Thyroid gland (tissue), 4 donors: ENCODE data around the gene ZRANB3.

ENCODE experiments used
- POLR2A ChIP-seq, 2 donors: fragments of 450-650 bp; IDR thresholded peaks; one replicate each; pipeline ENCODE4 v1.6.1; 2017; ENCODE audit warnings: antibody characterized with exemption in 2 of 2, mild to moderate bottlenecking in 2 of 2, moderate library complexity in 1 of 2
- TF ChIP-seq, protein P1 (sequence below), 6 experiments: fragments of 200-600 bp in 3 of 6; fragments of 450-650 bp in 3 of 6; sonication (generic) in 3 of 6; IDR thresholded peaks; one replicate each; pipeline ENCODE4 v1.5.1; 2016 to 2019; ENCODE audit warnings: antibody characterized with exemption in 6 of 6, mild to moderate bottlenecking in 2 of 6, inconsistent platforms in 1 of 6, moderate library complexity in 1 of 6

GRCh38 chr2:135097532-135098231, 433.3 kb downstream of the ZRANB3 start:
- TF ChIP-seq, protein P1, sequence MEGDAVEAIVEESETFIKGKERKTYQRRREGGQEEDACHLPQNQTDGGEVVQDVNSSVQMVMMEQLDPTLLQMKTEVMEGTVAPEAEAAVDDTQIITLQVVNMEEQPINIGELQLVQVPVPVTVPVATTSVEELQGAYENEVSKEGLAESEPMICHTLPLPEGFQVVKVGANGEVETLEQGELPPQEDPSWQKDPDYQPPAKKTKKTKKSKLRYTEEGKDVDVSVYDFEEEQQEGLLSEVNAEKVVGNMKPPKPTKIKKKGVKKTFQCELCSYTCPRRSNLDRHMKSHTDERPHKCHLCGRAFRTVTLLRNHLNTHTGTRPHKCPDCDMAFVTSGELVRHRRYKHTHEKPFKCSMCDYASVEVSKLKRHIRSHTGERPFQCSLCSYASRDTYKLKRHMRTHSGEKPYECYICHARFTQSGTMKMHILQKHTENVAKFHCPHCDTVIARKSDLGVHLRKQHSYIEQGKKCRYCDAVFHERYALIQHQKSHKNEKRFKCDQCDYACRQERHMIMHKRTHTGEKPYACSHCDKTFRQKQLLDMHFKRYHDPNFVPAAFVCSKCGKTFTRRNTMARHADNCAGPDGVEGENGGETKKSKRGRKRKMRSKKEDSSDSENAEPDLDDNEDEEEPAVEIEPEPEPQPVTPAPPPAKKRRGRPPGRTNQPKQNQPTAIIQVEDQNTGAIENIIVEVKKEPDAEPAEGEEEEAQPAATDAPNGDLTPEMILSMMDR (IDR thresholded peaks at IDR 0.05) = no peak
- TF ChIP-seq POLR2A (IDR thresholded peaks at IDR 0.05) = no peak
